GM13976 (cell line): Measurements from ENCODE around the gene HMX2.

ENCODE experiments used
- DNase-seq: peaks from one replicate; pipeline ENCODE4 v3.0.0; 2012; ENCODE audit warnings: low spot score
- in situ Hi-C: fragments of 300-500 bp; cut with MboI; formaldehyde crosslinking; loops from one replicate; pipeline ENCODE4 v1.12.0; 2022; ENCODE audit warnings: low sequenced_read_pairs, mixed read lengths, inconsistent platforms; ENCODE audit not compliant: unreplicated experiment
- TF ChIP-seq, protein P1 (sequence below): IDR thresholded peaks from 2 replicates; pipeline ENCODE4 v1.5.1; 2012; ENCODE audit warnings: borderline replicate concordance, mild to moderate bottlenecking; ENCODE audit not compliant: insufficient read depth; ENCODE audit errors: extremely low read depth, missing control alignments, control extremely low read depth

HMX2 gene

DNA sequence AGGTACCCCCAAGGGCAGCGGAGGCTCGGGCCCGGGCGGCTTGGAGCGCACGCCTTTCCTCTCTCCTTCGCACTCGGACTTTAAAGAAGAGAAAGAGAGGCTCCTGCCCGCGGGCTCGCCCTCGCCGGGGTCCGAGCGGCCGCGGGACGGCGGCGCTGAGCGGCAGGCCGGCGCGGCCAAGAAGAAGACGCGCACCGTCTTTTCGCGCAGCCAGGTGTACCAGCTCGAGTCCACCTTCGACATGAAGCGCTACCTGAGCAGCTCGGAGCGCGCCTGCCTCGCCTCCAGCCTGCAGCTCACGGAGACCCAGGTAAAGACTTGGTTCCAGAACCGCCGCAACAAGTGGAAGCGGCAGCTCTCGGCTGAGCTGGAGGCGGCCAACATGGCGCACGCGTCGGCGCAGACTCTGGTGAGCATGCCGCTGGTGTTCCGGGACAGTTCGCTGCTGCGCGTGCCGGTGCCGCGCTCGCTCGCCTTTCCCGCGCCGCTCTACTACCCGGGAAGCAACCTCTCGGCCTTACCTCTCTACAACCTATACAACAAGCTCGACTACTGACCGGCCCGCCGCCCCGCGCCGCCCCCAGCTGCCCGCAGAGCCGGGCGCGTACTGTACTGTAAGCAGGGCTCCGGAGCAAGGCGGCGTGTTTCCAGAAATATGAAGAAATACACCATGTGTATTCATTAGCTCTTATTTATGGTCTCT is 1.8 kb downstream of the HMX2 start:
- TF ChIP-seq, protein P1, sequence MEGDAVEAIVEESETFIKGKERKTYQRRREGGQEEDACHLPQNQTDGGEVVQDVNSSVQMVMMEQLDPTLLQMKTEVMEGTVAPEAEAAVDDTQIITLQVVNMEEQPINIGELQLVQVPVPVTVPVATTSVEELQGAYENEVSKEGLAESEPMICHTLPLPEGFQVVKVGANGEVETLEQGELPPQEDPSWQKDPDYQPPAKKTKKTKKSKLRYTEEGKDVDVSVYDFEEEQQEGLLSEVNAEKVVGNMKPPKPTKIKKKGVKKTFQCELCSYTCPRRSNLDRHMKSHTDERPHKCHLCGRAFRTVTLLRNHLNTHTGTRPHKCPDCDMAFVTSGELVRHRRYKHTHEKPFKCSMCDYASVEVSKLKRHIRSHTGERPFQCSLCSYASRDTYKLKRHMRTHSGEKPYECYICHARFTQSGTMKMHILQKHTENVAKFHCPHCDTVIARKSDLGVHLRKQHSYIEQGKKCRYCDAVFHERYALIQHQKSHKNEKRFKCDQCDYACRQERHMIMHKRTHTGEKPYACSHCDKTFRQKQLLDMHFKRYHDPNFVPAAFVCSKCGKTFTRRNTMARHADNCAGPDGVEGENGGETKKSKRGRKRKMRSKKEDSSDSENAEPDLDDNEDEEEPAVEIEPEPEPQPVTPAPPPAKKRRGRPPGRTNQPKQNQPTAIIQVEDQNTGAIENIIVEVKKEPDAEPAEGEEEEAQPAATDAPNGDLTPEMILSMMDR = no peak
- in situ Hi-C loops = loop anchor here (5.0 kb wide), 1 partner anchor 243 kb away; no protein-coding TSS in a partner anchor
- peak; percentile 36 for DNase-seq

DNA sequence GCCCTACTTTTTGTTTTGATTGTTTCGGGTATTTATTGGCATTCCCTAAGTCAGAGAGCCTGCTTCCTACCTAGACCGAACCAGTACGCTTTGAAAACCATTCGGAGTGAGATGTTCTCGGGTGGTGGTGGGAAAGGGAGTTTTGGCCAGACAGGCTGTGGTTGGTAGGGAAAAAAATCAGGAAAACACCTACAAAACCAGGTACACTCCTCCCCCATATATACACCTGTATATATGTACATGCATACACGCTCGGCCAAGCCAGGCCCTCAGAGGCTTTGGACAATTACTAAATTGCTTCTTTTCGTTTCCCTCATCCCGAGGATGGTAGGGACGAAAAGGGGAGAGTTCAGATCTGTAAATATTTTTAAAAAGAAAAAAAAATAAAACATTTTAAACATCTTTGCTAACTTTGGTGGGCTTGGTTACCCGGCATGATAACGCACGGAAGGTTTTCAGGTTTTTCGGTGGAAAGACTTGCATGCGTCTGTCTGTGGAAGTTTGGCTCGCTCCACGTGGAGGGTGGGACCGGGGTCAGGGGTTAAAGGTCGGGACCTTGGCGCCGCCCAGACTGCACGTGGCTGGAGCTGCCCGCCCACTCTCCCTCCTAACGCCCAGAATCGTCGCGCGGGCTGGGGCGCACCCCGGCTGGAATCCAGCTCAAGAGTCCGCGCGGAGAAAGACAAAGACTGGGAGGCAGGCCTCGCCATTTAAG is 2.5 kb downstream of the HMX2 start:
- TF ChIP-seq, protein P1 = no peak
- peak; percentile 42 for DNase-seq
- in situ Hi-C loops = loop anchor here (5.0 kb wide), 1 partner anchor 242 kb away; no protein-coding TSS in a partner anchor

DNA sequence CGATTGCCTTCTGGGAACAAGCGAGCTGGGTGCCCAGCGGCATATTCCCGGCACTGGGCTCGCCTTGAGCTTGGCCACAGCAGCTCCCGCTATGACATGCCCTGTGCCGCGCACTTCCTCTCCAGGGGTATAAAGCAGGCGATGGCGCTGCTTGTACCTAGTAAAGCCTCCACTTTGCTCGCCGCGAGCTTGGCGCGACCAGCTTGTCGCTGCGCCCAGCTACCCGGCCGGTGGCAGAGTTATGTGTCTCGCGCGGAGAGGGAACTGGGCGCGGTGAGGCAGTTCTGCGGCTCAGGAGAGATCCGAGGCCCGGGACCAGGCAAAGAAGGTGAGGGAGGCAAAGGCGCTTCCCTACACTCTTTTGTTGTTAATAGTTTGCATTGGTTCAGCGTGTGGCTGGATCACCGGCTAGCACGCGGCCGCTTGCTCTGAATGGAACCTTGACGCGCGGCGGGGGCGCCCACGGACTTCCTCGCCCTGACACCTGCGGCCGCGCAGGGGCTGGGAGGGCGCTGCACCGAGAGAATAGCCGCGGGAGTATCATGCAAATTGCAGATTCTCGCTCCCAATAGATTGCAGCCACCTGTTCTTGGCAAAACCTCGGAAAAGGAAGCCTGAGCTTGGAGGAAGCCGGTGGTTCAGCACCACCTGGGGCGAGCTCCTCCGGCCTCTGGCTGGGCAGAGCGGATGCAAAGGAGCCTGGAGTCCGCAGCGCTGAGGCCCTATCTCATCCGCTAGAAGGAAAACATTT is 3.2 kb downstream of the HMX2 start:
- DNase-seq = peak; percentile 53
- in situ Hi-C loops = loop anchor here (5.0 kb wide), 1 partner anchor 241 kb away; no protein-coding TSS in a partner anchor

DNA sequence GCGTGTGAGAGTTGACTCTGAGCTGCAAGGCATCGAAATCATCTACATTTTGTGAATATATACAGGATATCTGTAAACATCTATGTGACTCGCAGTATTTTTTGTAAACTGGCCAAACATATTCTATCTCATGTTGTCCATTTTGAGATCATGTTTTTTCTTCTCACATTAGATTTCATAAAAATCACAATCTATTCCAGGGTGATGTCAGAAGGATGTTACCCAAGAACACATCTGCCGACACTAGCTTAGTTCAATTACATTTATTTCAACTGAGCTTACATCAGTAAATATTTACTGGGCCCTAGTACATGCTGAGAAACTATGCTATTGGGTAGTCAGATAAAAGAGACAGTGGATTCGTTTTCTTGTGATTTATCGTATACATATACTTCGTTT is 3.8 kb downstream of the HMX2 start:
- TF ChIP-seq, protein P1 = no peak
- in situ Hi-C loops = loop anchor here (5.0 kb wide), 1 partner anchor 241 kb away; no protein-coding TSS in a partner anchor
- no peak for DNase-seq

More for the DNA sequence above, 3.2 kb downstream of the HMX2 start:
- TF ChIP-seq, protein P1 = peak; percentile 14

DNA sequence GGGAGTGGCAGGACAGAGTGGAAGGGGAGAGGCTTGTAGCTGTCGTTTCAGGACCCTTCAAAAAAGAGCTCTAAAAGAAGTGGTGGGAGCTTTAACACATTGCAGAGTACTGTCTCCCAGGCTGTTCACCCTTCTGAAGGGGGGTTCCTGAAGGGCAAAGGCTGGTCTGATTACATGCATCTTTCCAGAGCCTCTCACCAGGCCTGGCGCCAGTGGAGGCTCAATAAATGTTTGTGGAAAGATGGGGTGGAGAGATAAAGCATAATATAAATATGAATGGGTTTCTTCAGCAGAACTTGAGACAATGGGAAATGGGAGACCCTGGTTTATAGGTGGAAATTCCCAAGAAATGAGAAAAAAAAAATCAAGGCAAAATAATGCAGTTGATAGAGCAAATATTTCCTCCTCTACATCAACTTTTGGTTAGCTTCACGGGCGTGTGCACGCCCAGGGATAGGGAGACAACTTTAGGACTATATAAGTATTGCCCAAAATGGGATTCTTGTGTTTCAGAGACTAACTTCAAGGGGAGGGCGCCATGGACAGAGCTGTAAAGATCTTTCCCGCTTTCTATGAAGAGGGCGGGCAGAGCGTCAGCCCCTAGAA is 5.7 kb downstream of the HMX2 start:
- TF ChIP-seq, protein P1 = no peak
- in situ Hi-C loops = loop anchor here (5.0 kb wide), 1 partner anchor 239 kb away; no protein-coding TSS in a partner anchor
- no peak for DNase-seq
